H1 (cell line): ENCODE results near the gene DDAH2. TPM values are rescaled to one million over a fixed set of nuclear protein-coding genes. Genes with fewer than 3 reads are reported as not detected.

Experiments
- ASH2L ChIP-seq: fragments of 200-600, 300-600 bp; sonication (generic); IDR thresholded peaks from one replicate; pipeline ENCODE4 v1.7.1; 2017; ENCODE audit warnings: low read length
- BCL11A ChIP-seq, 2 experiments: IDR thresholded peaks; one replicate each; pipeline ENCODE4 v1.6.1; 2011; ENCODE audit warnings: low read depth in 2 of 2, low read length in 2 of 2, mild to moderate bottlenecking in 2 of 2
- CBX5 ChIP-seq: fragments of 300-800, 300-1000 bp; sonication (generic); IDR thresholded peaks from 2 replicates; pipeline ENCODE4 v1.7.1; 2016; ENCODE audit warnings: antibody characterized with exemption, low read length, low read depth
- CEBPB ChIP-seq: IDR thresholded peaks from 2 replicates; pipeline ENCODE4 v1.6.1; 2012; ENCODE audit warnings: low read depth, low read length
- CHD2 ChIP-seq: IDR thresholded peaks from 2 replicates; pipeline ENCODE4 v1.6.1; 2012; ENCODE audit warnings: low read length, improper control_type of control experiment
- CREB1 ChIP-seq: IDR thresholded peaks from 2 replicates; pipeline ENCODE4 v1.6.1; 2012; ENCODE audit warnings: inconsistent platforms
- EP300 ChIP-seq, 2 experiments: IDR thresholded peaks; 1 replicate in 1 of 2; 2 replicates in 1 of 2; pipeline ENCODE4 v1.6.1; 2011 to 2012; ENCODE audit warnings: low read depth in 2 of 2, low read length in 2 of 2, mild to moderate bottlenecking in 2 of 2, borderline replicate concordance in 1 of 2, inconsistent platforms in 1 of 2, moderate library complexity in 1 of 2
- EZH2 ChIP-seq: fragments of 200-600 bp; sonication (generic); IDR thresholded peaks from 2 replicates; pipeline ENCODE4 v1.7.1; 2012; ENCODE audit warnings: low read depth, mild to moderate bottlenecking, moderate library complexity, low read length, inconsistent platforms; ENCODE audit not compliant: severe bottlenecking
- HDAC6 ChIP-seq: IDR thresholded peaks from one replicate; pipeline ENCODE4 v1.7.1; 2012; ENCODE audit warnings: low read depth, mild to moderate bottlenecking, inconsistent platforms, low read length, moderate library complexity
- JUN ChIP-seq: IDR thresholded peaks from 2 replicates; pipeline ENCODE4 v1.6.1; 2011; ENCODE audit warnings: low read depth, mild to moderate bottlenecking, improper control_type of control experiment, low read length
- JUND ChIP-seq: IDR thresholded peaks from 2 replicates; pipeline ENCODE4 v1.6.1; 2011; ENCODE audit warnings: mild to moderate bottlenecking, improper control_type of control experiment, low read length
- NANOG ChIP-seq: IDR thresholded peaks from 2 replicates; pipeline ENCODE4 v1.6.1; 2011; ENCODE audit warnings: low read length, low read depth, mild to moderate bottlenecking, inconsistent platforms; ENCODE audit not compliant: insufficient read depth, poor library complexity, severe bottlenecking
- NRF1 ChIP-seq: IDR thresholded peaks from 2 replicates; pipeline ENCODE4 v1.6.1; 2011; ENCODE audit warnings: mild to moderate bottlenecking, low read depth, low read length, improper control_type of control experiment
- PHF8 ChIP-seq: fragments of 200-600 bp; sonication (generic); conservative IDR thresholded peaks from 2 replicates; pipeline ENCODE4 v1.7.1; 2012; ENCODE audit warnings: low read depth, mild to moderate bottlenecking, inconsistent platforms, low read length, moderate library complexity
- POLR2AphosphoS5 ChIP-seq: IDR thresholded peaks from 2 replicates; pipeline ENCODE4 v1.6.1; 2011; ENCODE audit warnings: low read depth, low read length
- RFX5 ChIP-seq: IDR thresholded peaks from 2 replicates; pipeline ENCODE4 v1.6.1; 2011; ENCODE audit warnings: low read depth, low read length, improper control_type of control experiment, borderline replicate concordance
- SAP30 ChIP-seq: fragments of 300-600 bp; sonication (generic); IDR thresholded peaks from 2 replicates; pipeline ENCODE4 v1.7.1; 2012; ENCODE audit warnings: low read length, moderate library complexity, mild to moderate bottlenecking, inconsistent platforms; ENCODE audit not compliant: insufficient read depth, insufficient replicate concordance
- SIRT6 ChIP-seq: IDR thresholded peaks from one replicate; pipeline ENCODE4 v1.7.1; 2012; ENCODE audit warnings: low read length, inconsistent platforms
- SIX5 ChIP-seq: IDR thresholded peaks from 2 replicates; pipeline ENCODE4 v1.6.1; 2011; ENCODE audit warnings: mild to moderate bottlenecking, low read depth, low read length
- SP1 ChIP-seq: IDR thresholded peaks from 2 replicates; pipeline ENCODE4 v1.6.1; 2011; ENCODE audit warnings: low read depth, low read length
- SUZ12 ChIP-seq: fragments of 200-600 bp; sonication (generic); IDR thresholded peaks from 2 replicates; pipeline ENCODE4 v1.6.1; 2012; ENCODE audit warnings: mild to moderate bottlenecking, inconsistent platforms, low read length, moderate library complexity, mixed read lengths
- TEAD4 ChIP-seq: IDR thresholded peaks from 2 replicates; pipeline ENCODE4 v1.6.1; 2012; ENCODE audit warnings: low read depth, low read length, inconsistent platforms, mixed read lengths
- YY1 ChIP-seq: IDR thresholded peaks from 2 replicates; pipeline ENCODE4 v1.6.1; 2011; ENCODE audit warnings: low read depth, mild to moderate bottlenecking, low read length
- ZNF274 ChIP-seq: IDR thresholded peaks from 2 replicates; pipeline ENCODE4 v1.7.0; 2012; ENCODE audit warnings: low read length, borderline replicate concordance; ENCODE audit errors: extremely low read depth
- polyA plus RNA-seq, 7 experiments: library from polyadenylated mRNA; depleted of rRNA in 3 of 7; stranded (reverse) in 5 of 7; unstranded in 2 of 7; fragments of >200 nt in 5 of 7; fragments of 200-250 nt in 2 of 7; gene quantifications; 1 replicate in 5 of 7; 2 replicates in 1 of 7; 4 replicates in 1 of 7; pipeline versions ENCODE4 v1.2.1 to v1.2.3, GENCODE V29; 2011 to 2013; ENCODE audit warnings: missing spikeins in 2 of 7, mixed read lengths in 2 of 7
- total RNA-seq: library from RNA; stranded (reverse); fragmentation: NEBNext Ultra II Directional; extraction: Animal tissue kit (Norgen Biotek cat#: 25700); gene quantifications from 2 replicates; pipeline ENCODE4 v1.2.1, GENCODE V29; 2021
- TF ChIP-seq, protein P1 (sequence below): IDR thresholded peaks from 2 replicates; pipeline ENCODE4 v1.6.1; 2012; ENCODE audit warnings: inconsistent platforms
- TF ChIP-seq, protein P2 (sequence below): IDR thresholded peaks from 2 replicates; pipeline ENCODE4 v1.6.1; 2011; ENCODE audit warnings: low read depth, mild to moderate bottlenecking, low read length; ENCODE audit not compliant: insufficient read depth

Gene DDAH2
- total and polyA plus RNA-seq, 2 of the 8 experiments (the other 6 are each of a cell fraction or from before 2014, with no cell fraction given), result 53.3 to 73.5 TPM

DNA sequence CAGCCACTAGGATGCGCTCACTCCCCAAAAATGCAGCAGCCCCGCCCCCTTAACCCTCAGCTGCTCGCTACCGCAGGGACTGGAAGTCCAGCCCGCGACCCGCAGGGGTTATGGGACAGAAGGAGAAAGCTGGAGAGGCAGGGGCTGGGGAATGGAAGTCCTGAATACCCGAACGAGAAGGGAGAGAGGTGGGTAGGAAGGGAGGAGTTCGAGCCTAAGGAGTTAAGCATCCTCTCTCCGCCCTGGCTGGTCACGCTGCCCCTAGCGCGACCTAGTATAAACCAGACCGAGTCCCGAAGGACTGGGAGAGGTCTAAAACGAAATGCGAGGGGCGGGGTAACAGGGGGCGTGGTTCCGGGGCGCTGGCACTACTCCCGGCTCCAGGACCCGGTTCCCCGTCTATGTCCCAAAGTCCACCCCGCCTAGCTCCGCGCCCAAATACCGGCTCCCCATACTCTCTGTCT lies 448 bp upstream of the DDAH2 start (continued):
- TF ChIP-seq ZNF274 (no peak), POLR2AphosphoS5 (no peak; the same call in none of the 2 replicates), RFX5 (no peak), ASH2L (peak; percentile 62), TEAD4 (peak; percentile 73), HDAC6 (no peak), SP1 (peak; percentile 87), NRF1 (no peak), EP300 (IDR thresholded peaks at IDR 0.05; ENCODE audit: borderline replicate concordance in 1 of 2, low read depth in 2 of 2, low read length in 2 of 2) (no peak), EZH2 (no peak), NANOG (no peak), CHD2 (no peak), JUND (peak; percentile 77; the same call in 1 of the 2 replicates), SIX5 (no peak), PHF8 (peak; percentile 62; the same call in 1 of the 2 replicates), BCL11A (IDR thresholded peaks at IDR 0.05; ENCODE audit: low read depth in 2 of 2, low read length in 2 of 2) (no peak), CBX5 (no peak), CREB1 (peak; percentile 32; the same call in 1 of the 2 replicates), SAP30 (peak; percentile 84), CEBPB (no peak), SUZ12 (no peak), SIRT6 (no peak), YY1 (0 out of 2 replicates have a peak, but pooled peaks have one; percentile 39), JUN (no peak)
- TF ChIP-seq, protein P1, sequence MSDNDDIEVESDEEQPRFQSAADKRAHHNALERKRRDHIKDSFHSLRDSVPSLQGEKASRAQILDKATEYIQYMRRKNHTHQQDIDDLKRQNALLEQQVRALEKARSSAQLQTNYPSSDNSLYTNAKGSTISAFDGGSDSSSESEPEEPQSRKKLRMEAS, result no peak; the same call in 1 of the 2 replicates
- TF ChIP-seq, protein P2, sequence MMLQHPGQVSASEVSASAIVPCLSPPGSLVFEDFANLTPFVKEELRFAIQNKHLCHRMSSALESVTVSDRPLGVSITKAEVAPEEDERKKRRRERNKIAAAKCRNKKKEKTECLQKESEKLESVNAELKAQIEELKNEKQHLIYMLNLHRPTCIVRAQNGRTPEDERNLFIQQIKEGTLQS, result no peak
